ENCODE results near the gene GEN1.
"Not testable (repeated sequence)": the region's sequence is repeated elsewhere in the genome, so short reads cannot be mapped to it uniquely, and the experiment has no call there.

The GEN1 gene

DNA sequence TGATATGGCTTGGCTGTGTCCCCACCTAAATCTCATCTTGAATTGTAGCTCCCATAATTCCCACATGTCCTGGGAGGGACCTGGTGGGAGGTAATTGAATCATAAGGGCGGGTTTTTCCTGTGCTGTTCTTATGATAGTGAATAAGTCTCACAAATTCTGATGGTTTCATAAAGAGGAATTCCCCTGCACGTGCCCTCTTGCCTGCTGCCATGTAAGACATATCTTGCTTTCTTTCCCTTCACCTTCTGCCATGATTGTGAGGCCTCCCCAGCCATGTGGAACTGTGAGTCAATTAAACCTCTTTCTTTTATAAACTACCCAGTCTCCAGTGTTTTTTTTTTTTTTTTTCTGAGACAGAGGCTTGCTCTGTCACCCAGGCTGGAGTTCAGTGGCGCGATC is 69.7 kb downstream of the GEN1 start:
- not testable (repeated sequence) for DNase-seq (ENCODE audit: low read depth)

DNA sequence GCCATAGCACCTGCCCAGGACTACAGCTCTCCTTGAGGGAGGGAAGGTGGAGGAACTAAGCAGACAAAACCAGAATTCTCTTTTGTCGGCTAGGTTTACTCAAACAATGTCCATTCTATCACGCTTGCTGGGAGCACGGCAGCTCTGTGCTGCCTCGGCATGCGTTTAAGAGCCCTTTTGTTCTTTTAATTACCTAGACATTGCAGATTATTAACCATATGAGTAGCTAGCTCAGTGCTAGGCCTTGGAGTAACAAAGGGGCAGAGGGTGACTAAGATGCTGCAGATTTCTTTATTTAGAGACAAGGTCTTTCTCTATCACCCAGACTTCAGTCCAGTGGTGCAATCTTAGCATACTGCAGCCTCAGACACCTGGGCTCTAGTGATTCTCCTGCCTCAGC is 73.4 kb downstream of the GEN1 start:
- DNase-seq (ENCODE audit: low read depth) = no peak

DNA sequence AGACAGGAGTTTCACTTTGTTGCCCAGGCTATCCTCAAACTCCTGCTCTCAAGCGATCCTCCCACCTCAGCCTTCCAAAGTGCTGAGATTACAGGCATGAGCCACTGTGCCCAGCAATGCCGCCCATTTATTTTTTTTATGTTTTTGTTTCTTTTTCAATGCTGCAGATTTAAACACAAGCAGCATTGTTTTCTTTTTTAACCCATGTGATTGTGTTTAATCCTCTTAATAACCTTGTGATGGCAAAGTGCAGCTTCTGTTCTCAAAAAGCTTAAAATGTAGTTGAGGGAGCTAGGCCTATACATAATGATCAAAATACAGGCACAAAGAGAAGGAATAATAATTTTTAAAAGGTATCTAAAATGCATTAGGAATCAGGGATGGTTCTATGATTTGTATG is 73.8 kb downstream of the GEN1 start:
- DNase-seq (ENCODE audit: low read depth) = no peak

DNA sequence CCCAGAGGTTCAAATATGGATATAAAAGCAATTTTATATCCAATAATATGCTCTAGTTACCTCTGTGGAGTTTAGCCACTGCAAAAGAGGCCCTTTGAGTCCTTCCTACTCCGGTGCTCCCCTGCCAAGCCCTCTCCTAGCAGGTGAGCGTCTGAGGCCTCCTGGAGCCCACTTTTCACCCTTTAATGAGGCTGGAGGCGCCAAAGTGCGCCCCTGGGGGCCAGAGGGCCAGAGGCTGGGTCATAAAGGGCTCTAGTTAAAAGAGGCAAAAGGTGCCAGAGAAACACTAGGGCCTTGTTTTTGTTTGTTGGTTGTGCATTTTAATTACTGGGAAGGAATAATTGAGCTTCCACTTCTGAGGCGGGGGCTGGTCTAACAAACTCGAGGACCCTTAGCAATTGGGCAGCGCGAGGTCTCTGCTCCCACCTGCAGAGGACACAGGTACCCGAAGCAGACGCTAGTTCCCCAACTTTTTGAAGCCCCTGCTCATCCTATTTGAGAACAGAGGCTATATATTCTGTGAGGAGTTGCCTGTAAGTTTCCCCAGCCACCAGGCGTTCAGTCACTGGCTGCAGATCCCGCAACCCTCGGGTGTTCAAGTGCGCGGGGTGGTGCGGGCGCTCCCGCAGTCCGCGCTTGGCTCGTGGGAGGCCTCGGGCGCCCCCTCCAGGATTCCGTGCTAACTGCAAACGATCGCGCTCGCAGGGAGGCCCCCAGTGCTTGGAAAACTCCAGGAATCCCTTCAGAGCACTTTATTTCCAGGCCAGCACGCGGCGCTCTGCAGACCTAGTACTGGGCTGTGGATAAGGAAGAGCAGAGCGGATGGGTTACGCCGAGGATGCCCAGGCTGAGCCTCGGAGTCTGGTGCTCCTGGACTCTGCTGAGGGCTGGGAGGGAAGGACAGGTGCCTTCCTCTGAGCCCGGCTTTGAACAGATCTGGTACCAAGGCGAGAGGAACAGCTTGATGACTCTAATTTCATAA is 76.4 kb downstream of the GEN1 start:
- peak; percentile 63 for DNase-seq (ENCODE audit: low read depth)

DNA sequence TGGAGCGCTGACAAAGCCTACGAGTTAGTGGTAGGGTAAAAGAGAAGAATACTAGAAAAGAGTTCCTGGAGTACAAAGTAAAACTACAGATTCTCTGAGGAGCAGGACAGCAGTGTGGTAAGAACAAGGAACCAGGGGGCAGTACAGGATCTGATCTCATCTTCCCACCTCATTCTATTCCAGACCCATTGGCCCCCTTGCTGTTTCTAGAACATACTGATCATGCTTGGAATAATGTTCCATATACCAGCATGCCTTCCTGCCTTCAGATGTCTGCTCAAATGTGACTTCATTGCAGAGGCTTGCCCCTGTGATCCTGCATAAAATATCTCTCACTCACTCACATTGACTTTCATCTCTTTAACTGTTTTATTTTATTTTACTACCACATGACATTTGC is 81.6 kb downstream of the GEN1 start:
- DNase-seq (ENCODE audit: low read depth) = no peak
